Lower lobe of right lung (tissue), 2 donors: Measurements from ENCODE around the gene ZNF784. TPM values are rescaled to one million over a fixed set of nuclear protein-coding genes. Genes with fewer than 3 reads are reported as not detected.

Experiments used
- ATAC-seq, 2 donors: fragments of 200-7000 bp; cut with Tn5 transposase; one replicate each; pipeline ENCODE4 v1.9.1; 2020 to 2022; ENCODE audit warnings: mild to moderate bottlenecking in 2 of 2, moderate library complexity in 2 of 2
- DNase-seq: peaks from one replicate; pipeline ENCODE4 v3.0.0-alpha.2; 2020
- H3K27ac ChIP-seq: fragments of 200-600 bp; one replicate; pipeline ENCODE4 v1.8.0; 2022
- H3K27me3 ChIP-seq: fragments of 200-600 bp; one replicate; pipeline ENCODE4 v1.8.0; 2022; ENCODE audit warnings: low read depth
- H3K36me3 ChIP-seq: fragments of 200-600 bp; one replicate; pipeline ENCODE4 v1.8.0; 2022; ENCODE audit warnings: mild to moderate bottlenecking
- H3K4me1 ChIP-seq: fragments of 200-600 bp; one replicate; pipeline ENCODE4 v1.8.0; 2022
- H3K4me3 ChIP-seq: fragments of 200-600 bp; one replicate; pipeline ENCODE4 v1.8.0; 2022; ENCODE audit warnings: mild to moderate bottlenecking
- H3K9me3 ChIP-seq: fragments of 200-600 bp; one replicate; pipeline ENCODE4 v1.8.0; 2022
- CTCF ChIP-seq: fragments of 200-600 bp; IDR thresholded peaks from one replicate; pipeline ENCODE4 v1.8.0; 2022; ENCODE audit warnings: antibody characterized with exemption, mild to moderate bottlenecking
- intact Hi-C: fragments of 100-400 bp; cut with DNase I; formaldehyde crosslinking; loops from one replicate; pipeline ENCODE4 v1.11.0; 2022
- total RNA-seq: library from RNA; stranded (reverse); fragmentation: NEBNext Ultra II Directional; extraction: Animal tissue kit (Norgen Biotek cat#: 25700); gene quantifications from one replicate; pipeline ENCODE4 v1.2.1, GENCODE V29; 2021
- donor health status: DM: no; HTN: yes; CAD: no; lungs with severe emphysema.

The ZNF784 gene
- total RNA-seq, 1 donor from 2014 or later: 7.1 TPM

- no peak for ATAC-seq
- DNase-seq: no peak
- Histone ChIP-seq H3K36me3 (peaks cover 96% of the 10 kb centered on the region), H3K27ac (no peak overlapping the region), H3K9me3 (no peaks in the 10 kb centered on the region), H3K27me3 (no peaks in the 10 kb centered on the region), H3K4me1 (no peaks in the 10 kb centered on the region), H3K4me3 (no peak overlapping the region)
- intact Hi-C loops: no loop called here
- no peak for TF ChIP-seq CTCF
These were observed 42.6 kb upstream of the ZNF784 start for GRCh38 chr19:55667006-55667381.

GRCh38 chr19:55666343-55667005 lies 42.1 kb upstream of the ZNF784 start:
- no peaks in the 10 kb centered on the region for H3K4me1 ChIP-seq
- no peak overlapping the region for H3K27ac ChIP-seq
- H3K4me3 ChIP-seq: no peak overlapping the region
- TF ChIP-seq CTCF: no peak
- H3K9me3 ChIP-seq: no peaks in the 10 kb centered on the region
- intact Hi-C loops: no loop called here
- H3K36me3 ChIP-seq: peaks cover 96% of the 10 kb centered on the region
- ATAC-seq (no peak), DNase-seq (no peak)
- H3K27me3 ChIP-seq: no peaks in the 10 kb centered on the region

- no peak for ATAC-seq
- no peak for DNase-seq
- Histone ChIP-seq H3K9me3 (no peaks in the 10 kb centered on the region), H3K27ac (no peak overlapping the region), H3K4me3 (no peak overlapping the region), H3K36me3 (peaks cover 96% of the 10 kb centered on the region), H3K27me3 (no peaks in the 10 kb centered on the region), H3K4me1 (peaks cover 9% of the 10 kb centered on the region)
- intact Hi-C loops: no loop called here
- no peak for TF ChIP-seq CTCF
These were observed 39.6 kb upstream of the ZNF784 start for GRCh38 chr19:55663846-55664536.

GRCh38 chr19:55661826-55662225 lies 37.5 kb upstream of the ZNF784 start:
- H3K9me3 ChIP-seq: no peaks in the 10 kb centered on the region
- DNase-seq (no peak), ATAC-seq (no peak)
- H3K4me3 ChIP-seq: no peak overlapping the region
- peaks cover 82% of the 10 kb centered on the region for H3K36me3 ChIP-seq
- no peaks in the 10 kb centered on the region for H3K27me3 ChIP-seq
- no peak for TF ChIP-seq CTCF
- H3K27ac ChIP-seq: no peak overlapping the region
- peaks cover 30% of the 10 kb centered on the region for H3K4me1 ChIP-seq
- intact Hi-C loops: no loop called here

- H3K27me3 ChIP-seq: no peaks in the 10 kb centered on the region
- no peak for DNase-seq
- peaks cover 74% of the 10 kb centered on the region for H3K36me3 ChIP-seq
- intact Hi-C loops: no loop called here
- H3K27ac ChIP-seq: no peak overlapping the region
- peaks cover 39% of the 10 kb centered on the region for H3K4me1 ChIP-seq
- no peak for TF ChIP-seq CTCF
- ATAC-seq: no peak
- no peaks in the 10 kb centered on the region for H3K9me3 ChIP-seq
- H3K4me3 ChIP-seq: no peak overlapping the region
These were observed 36.6 kb upstream of the ZNF784 start for GRCh38 chr19:55660991-55661390.
